HG03139 (cell line): ENCODE measurements around the gene USP32.
"Not testable (repeated sequence)": the region's sequence is repeated elsewhere in the genome, so short reads cannot be mapped to it uniquely, and the experiment has no call there.

Experiments
- ATAC-seq: cut with Tn5 transposase; IDR thresholded peaks from one replicate; pipeline ENCODE4 v1.9.1; 2021; ENCODE audit not compliant: unreplicated experiment

The USP32 gene

DNA sequence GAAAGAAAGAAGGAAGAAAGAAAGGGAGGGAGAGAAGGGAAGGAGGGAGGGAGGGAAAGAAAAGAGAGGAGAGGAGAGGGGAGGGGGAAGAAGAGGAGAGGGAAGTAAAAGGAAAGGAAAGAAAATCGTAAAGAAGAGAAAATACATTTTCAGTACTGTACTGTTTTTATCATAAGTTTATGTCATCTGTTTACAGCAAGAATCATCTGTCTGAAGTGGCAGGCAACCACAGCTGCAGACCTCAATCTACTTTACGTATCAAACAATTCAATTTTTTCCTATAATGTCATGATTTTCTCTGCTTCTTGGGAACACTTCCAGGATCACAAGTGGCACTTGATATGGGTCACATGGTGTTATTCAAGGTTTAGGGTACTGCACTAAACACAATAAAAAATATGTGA, 58.3 kb downstream of the USP32 start:
- ATAC-seq = no peak

DNA sequence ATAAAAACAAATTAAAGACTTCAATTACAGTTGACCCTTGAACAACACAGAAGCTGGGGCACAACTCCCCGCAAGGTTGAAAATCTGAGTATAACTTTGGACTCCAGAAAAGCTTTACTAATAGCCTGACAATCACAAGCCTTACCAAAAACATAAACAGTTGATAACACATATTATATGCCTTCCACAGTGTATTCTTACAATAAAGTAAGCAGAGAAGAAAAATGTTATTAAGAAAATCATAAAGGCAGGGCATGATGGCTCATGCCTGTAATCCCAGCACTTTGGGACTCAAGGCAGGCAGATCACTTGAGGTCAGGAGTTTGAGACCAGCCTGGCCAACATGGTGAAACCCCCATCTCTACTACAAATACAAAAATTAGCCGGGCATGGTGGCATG, 58.9 kb downstream of the USP32 start:
- not testable (repeated sequence) for ATAC-seq

DNA sequence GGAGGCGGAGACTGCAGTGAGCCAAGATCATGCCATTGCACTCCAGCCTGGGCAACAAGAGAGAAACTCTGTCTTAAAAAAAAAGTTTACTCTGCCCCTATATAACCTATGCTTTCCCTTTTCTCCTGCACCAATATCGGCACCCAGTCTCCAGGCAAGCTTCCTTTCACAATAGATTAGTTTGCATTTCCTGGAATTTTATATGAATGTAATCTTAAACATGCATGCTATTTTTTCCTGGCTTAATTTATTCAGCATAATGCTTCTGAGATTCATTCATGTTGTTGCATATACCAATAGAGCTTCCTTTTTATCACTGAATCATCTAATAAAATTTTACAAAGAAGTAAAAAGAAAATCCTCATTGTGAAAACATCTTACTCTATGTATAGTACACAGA, 59.4 kb downstream of the USP32 start:
- ATAC-seq = no peak

DNA sequence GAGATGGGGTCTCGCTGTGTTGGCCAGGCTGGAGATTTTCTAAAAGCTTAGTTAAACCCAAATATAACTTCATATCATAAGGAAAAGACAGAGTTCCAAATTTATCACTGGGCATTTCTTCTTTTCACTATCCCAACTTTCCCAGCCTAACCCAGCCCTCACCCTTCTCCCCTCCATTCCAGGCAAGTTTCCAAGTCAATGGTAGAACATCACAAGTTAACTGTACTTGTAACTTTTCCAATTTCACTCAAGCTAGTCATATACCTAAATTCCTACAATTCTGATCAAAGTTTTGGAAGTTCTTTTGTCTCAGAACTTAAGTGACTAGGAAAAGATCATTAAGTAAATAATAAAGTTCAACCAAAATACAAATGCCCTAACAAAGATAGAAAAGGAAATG, 61.2 kb downstream of the USP32 start:
- no peak for ATAC-seq

DNA sequence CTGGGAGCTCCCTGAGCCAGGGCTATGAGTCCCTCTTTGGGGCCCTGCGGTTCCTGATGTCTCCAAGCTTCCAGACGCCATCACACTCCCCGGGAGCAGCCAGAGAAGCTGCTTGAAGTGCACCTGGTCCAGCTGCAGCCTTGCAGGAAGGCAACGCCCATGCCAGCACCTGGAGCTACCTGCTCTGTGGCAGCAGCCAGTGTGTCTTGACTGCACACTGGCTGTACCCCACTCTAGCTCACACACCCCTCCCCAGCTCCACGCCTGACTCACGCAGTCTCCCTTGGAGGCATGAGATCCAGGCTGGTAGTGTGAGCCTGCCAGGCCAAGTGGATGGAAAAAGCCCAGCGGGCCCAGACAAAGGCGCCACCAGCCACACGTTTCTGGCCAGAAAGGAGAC, 63.3 kb downstream of the USP32 start:
- ATAC-seq = no peak

DNA sequence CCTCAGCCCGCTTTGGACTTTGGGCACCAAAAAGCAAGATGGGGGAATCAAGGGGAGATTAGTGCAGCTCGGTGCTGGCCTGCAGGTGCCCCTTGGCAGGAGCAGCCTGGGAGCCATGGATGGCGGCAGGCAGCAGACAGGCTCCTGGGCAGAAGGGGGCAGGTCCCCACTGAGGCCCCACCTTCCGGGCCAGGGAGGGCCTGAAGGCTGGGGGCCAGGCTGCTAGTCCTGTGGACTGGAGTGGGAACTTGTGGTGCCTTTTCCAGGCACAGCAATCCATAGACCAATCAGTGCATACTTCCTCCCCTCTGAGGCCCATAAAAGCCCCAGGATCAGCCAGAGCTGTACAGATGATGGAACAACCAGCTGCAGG, 64.0 kb downstream of the USP32 start:
- ATAC-seq = no peak

DNA sequence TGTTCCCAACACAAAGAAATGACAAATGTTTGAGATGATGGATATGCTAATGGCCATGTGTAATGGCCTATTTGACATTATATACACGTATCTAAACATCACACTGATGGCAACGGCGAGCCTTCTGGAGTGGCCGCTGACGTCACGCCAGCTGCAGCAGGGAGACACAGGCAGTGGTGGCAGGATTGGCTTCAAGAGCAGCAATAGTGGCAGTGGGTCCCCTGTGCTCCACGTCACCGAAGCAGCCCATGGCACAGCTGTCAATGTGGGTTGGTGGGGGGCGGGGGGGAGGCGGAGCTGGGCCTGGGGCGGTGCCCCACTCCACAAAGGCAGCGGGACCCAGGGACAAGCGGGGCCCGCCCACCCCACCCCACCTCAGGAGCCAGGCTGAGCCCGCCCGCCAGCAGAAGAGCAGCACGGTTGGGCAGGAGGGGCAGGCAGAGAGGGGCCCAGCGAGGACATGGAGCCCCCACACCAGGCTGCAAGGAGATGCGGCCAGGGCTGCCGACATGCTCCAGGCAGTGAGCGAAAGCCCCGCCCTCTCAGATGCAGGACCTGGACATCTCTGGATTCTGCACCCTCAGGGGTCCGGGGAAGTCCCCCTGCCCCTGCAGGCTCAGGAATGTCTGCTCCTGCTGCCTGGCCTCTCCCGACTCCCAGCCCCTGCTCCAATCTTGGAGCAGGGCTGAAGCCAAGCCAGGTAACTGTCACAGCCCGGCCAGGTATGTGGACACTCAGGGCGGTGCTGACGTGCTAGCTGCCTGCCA, 64.6 kb downstream of the USP32 start:
- no peak for ATAC-seq

DNA sequence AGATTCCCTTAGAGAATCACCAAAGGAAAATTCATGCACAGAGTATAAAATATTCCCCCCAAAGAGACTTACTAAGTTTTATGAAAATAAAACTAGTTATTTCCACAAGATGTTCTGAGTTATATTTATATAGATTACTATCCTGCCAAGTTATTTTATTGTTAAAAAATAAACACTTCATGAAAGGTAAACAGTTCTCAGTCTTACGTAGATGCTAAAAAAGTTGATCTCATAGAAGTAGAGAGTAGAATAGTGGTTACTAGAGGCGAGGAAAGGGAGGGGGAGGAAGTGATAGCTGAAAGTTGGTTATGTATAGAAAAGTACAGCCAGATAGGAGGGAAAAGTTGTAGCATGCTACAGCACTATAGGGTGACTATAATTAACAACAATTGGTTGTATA, 65.2 kb downstream of the USP32 start:
- no peak for ATAC-seq

DNA sequence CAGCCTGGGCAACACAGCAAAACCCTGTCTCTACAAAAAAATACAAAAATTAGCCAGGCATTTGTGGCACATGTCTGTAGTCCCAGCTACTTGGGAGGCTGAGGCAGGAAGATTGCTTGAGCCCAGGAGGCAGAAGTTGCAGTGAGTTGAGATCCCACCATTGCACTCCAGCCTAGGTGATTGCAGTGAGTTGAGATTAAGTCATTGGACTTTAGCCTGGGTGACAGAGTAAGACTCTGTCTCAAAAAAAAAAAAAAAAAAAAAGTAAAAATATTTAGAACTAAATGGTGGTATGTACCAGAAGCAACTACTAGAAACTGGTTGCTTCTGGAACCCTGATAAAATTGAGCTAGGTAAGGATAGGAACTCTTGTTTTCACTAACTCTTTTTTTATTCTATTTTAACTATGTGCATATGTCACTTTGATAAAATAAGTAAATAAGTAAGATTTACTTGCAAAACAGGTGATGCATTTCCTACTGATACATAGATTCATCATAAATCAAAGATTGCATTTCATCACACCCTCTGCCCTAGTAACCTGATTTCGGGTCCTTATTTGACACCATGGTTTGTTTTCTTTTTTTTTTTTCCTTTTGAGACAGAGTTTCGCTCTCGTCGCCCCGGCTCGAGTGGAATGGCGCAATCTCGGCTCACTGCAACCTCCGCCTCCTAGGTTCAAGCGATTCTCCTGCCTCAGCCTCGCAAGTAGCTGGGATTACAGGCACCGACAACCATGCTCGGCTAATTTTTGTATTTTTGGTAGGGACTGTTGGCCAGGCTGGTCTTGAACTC, 66.0 kb downstream of the USP32 start:
- ATAC-seq = no peak

DNA sequence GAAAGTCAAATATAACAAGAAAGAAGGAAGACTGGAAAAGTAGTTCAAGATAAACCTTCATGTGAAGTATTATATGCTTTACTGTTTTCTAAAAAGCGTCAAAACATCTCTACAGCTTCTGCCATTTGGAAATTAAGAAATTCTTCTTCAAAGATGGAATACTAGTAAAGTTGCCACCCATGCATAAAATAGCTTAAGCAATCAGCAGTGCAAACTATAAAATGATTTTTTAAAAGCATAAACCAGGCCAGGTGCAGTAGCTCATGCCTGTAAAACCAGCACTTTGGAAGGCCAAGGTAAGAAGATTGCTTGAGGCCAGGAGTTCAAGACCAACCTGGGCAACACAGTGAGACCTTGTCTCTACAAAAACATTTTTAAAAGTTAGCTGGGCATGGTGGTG, 68.2 kb downstream of the USP32 start:
- ATAC-seq = no peak

DNA sequence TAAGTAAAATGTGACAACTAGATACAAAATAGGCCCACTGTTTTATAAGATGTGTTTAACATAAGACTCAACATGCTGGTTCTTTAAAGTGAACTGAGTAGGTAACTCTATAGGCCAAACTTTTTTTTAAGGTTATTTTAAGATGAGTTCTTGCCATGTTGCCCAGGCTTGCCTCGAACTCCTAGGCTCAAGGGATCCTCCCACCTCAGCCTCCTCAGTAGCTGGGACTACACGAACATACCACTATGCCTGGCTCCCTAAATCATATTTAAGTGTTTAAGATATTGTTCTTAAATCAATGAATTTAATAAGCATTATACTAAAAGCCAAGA, 69.9 kb downstream of the USP32 start:
- ATAC-seq = no peak

DNA sequence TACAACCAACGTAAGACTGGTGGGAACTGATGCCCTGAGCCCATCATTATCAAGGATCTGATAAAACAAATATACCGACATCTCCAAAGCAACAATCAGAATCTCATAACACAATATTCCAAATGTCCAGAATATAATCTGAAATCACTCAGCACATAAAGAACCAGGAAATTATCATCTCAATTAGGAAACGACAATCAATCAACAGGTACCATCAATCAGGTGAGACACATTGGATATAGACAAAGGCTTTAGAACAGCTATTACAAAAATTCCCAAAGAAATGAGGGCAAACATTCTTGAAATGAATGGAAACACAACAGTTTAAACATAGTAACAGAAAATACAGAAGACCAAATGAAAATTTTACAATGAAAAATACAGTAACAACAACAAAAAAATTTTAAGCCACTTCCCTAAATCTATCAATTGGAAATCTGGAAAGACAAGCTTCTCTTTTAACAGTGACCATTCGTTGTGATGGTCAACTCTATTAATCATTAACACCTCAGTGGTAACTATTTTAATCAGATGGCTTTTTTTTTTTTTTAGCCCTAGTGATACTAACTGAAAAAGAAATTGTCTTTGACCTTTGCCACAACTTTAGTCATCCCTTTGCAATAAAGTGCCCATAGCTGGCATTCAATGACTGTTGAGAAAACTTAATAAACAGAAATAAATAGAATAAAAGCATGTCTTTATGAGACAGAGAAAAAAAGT, 70.4 kb downstream of the USP32 start:
- no peak for ATAC-seq

DNA sequence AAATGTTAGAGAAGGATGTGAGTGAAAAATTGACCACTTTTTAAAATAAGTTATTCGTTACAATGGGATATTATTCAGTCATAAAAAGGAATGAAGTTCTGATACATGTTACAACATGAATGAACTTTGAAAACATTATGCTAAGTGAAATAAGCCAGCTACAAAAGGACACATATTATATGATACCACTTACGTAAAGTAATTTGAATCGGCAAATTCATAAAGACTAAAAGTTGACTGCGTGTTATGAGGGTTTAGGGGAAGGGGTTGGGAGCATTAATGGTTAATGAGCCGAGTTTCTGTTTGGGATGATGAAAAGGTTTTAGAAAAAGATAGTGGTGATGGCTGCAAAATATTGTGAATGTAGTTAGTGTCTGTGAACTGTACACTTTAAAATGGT, 73.1 kb downstream of the USP32 start:
- no peak for ATAC-seq

DNA sequence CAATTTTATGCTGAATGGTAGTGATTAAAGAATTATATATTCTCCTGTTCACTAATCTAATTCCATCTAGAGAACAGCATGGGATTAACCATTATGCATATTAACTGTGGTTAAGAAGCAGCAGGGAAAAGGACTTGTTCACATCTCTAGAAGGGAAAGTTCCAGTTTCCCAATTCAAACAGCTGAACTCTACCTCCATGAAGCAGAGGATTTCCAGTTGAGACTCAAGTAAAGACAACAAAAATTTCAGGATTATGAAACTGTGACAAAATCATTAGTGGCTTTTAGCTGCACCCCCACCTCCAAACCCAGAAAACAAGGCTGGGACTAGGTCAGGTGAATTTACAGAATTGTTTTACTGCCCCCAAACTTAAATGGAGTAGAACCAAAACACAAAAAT, 73.6 kb downstream of the USP32 start:
- ATAC-seq = no peak

DNA sequence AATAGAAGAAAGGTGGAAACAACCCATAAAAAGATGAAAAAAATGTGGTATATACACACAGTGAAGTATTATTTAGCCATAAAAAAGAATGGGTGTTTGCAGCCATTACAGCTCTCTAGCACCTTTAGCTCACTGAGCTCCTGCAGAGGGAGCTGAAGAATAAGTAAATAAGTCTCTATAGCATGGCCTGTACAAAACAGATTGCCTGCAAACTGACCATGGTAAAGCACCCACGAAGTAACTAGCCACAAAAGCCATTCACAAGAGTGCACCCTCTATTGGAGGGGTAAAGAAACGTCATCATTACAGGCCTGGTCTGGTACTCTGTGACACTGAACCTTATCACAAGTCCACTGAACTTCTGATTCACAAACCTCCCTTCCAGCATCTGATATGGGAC, 76.3 kb downstream of the USP32 start:
- ATAC-seq = no peak

DNA sequence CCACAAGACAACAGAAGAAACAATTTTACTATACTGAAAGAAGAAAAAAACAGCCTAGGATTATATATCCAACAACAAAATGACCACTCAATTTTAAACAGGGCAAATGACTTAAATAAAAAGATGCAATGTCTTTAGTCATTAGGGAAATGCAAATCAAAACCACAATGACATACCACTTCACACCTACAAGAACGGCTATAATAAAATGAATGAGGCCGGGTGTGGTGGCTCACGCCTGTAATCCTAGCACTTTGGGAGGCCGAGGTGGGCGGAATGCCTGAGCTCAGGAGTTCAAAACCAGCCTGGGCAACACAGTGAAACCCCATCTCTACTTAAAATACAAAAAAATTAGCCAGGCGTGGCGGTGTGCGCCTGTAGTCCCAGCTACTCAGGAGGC, 77.0 kb downstream of the USP32 start:
- not testable (repeated sequence) for ATAC-seq

DNA sequence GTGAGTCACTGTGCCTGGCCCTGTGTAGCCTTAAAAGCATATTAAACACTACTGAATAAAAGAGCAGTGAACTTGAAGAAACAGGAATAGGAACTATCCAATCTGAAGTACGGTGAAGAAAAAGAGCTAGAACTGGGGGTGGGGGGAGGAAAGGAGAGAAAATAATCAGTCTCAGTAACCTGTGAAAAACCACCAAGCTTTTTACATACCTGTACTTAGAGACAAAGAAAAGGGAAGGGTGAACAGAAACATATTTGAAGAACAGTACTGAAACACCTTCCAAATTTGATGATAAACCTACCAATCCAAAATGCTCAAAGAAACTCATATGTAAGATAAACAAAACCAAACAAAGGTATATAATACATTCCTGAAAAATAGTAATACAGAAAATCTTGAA, 77.5 kb downstream of the USP32 start:
- no peak for ATAC-seq

DNA sequence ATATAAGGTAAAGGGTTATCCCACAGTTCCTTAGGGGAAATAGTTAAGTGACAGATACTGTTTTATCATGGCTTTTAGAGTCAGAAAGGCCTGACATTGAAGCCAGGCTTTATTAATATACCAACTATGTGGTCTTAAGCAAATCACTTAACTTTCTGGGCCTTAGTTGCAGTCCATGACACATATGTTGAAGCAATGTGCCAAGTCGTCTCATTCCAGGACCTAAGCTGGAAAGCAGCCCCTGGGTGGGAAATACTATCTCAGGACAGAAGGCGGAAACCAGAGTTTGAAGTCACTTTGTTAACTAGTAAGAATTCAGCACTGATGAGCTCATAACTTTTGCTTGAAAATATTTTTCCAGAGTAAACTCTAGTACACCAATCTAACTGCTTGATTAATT, 80.0 kb downstream of the USP32 start:
- no peak for ATAC-seq

DNA sequence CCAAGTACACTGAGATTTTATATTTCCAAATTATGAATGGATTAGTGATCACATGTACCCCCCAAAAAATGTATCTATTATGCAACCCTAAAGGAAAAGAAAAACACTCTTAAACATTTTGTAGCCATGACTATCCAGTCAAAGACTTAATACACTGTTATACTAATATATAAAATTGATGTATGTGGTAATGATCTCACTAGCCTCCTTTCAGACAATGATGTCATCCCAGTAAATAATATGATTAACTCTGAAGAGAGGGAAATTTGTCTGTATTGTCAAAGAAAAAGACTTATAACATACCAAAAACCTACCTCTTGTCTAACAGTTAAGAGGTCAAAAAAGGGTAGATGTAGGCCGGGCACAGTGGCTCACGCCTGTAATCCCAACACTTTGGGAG, 80.7 kb downstream of the USP32 start:
- ATAC-seq = no peak

DNA sequence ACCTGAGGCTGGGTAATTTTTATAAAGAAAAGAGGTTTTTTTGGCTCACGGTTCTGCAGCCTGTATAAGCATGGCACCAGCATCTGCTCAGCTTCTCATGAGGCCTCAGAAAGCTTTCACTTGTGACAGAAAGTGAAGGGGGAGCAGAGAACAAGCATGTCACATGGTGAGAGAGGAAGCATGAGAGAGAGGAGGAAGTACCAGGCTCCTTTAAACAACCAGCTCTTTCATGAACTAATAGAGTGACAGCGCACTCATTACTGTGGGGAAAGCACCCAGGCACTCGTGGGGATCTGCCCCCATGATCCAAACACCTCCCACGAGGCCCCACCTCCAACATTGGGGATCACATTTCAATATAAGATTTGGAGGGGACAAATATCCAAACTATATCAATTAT, 86.8 kb downstream of the USP32 start:
- no peak for ATAC-seq

DNA sequence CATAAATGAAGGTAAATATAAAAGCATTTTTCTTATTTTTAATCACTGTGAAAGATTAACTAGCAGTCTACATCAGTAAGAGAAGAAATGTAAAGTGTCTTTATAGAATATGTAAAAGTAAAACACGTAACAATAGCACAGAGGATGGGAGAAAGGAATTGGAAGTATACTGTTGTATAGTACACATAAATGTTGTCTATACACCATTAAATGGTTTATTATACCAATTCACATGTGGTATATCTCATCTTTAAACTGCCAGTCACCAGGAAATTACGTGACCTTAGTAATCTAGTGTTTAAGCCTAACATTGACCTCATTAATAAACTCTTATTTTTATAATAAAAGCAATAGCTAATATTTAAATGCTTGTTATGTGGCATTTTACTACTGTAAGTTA, 87.4 kb downstream of the USP32 start:
- ATAC-seq = no peak

DNA sequence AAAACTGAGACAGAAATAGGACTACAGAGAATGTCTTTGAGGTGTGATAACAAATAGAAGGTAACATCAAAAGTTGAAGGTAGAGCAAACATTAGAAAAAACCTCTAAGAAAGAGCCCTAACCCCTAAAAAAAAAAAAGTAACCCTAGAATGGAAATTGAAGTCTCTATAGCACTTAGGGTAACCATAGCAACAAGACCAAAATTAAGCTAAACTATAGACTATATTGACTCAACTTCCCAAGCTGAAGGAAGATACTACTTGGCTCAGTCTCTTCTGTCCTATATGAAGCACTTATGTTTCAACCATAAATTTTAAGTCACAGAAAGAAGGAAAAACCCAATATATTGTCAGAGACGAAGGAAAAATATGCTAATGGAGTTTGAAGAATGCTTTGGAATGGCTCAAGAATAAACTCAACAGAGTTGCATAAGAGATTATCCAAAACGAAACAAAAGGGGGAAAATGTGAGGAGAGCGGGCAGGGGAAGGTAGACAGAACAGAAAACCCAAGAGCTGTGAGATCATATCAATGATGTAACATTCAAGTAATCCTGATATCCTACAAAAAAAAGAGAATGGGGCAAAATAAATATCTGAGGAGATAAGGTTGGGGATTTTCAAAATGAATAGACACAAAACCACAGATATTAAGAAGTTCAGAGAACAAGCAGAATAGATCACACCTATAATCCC, 88.4 kb downstream of the USP32 start:
- no peak for ATAC-seq
